SU-DHL-6 (cell line): ENCODE measurements around the gene FKBP1A.

ENCODE experiments used
- CTCF ChIP-seq: fragments of 200-600 bp; sonication (generic); IDR thresholded peaks from one replicate; pipeline ENCODE4 v1.5.1; 2017; ENCODE audit warnings: antibody characterized with exemption, mild to moderate bottlenecking, low read length, moderate library complexity; ENCODE audit not compliant: insufficient read depth, poor library complexity, severe bottlenecking
- EZH2phosphoT487 ChIP-seq: fragments of 200-600 bp; sonication (generic), shearing (Covaris generic); conservative IDR thresholded peaks from 2 replicates; pipeline ENCODE4 v1.6.1; 2018; ENCODE audit warnings: mild to moderate bottlenecking, antibody characterized with exemption, low read length, moderate library complexity, mixed read lengths

GRCh38 chr20:1357921-1358671, 34.8 kb downstream of the FKBP1A start:
- no peak for TF ChIP-seq CTCF
- no peak for TF ChIP-seq EZH2phosphoT487
